NCI-H2196 (cell line): Measurements from ENCODE around the gene CD79A.

Experiments used
- DNase-seq: peaks from one replicate; lab custom pipeline; 2025; ENCODE audit not compliant: unreplicated experiment; lab: John Stamatoyannopoulos, UW

The CD79A gene

DNA sequence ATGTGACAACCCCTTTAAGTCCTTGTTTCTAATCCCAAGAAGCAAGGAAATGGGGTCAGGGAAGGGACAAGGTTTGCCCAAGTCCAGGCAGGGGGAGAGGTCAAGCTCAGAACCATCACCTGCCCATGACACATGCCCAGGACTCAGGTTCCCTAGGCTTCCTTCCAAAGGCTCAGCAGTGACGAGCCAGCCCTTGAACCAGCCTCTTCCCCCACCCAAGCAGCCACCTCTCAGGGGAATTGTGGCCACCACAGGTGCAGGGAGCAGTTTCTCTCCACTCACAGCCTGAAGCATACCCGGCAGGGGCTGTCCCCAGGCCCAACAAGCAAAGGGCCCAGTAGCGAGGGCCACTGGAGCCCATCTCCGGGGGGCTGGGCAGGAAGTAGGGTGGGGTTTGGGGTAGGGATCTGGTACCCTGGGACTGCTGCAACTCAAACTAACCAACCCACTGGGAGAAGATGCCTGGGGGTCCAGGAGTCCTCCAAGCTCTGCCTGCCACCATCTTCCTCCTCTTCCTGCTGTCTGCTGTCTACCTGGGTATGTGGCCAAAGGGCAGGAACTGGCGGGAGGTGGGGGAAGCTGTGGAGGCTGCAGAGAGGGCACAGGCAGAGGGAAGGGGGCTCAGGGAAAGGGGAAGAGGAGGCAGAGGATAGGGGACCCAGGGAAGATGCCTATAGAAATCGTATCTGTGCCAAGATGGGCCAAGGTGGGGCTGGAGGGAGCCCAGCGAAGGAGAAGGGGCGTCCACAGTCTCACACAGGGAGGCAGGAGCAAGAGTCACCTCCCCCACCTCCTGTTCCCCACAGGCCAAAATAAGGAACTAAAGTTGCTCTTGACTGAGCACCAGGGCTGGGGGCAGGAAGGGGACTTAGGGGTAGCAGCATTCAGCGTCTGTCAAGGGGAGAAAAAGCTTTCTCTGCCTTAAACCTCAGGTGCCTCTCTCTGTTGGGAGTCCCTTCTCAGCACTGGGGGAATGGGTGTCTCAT is at the start of gene CD79A:
Gene CD79A (plus strand): TSS at position 433 of the 986 bp plus-strand sequence. CDS start 26 bp downstream, at position 459.
- DNase-seq, result no peak

DNA sequence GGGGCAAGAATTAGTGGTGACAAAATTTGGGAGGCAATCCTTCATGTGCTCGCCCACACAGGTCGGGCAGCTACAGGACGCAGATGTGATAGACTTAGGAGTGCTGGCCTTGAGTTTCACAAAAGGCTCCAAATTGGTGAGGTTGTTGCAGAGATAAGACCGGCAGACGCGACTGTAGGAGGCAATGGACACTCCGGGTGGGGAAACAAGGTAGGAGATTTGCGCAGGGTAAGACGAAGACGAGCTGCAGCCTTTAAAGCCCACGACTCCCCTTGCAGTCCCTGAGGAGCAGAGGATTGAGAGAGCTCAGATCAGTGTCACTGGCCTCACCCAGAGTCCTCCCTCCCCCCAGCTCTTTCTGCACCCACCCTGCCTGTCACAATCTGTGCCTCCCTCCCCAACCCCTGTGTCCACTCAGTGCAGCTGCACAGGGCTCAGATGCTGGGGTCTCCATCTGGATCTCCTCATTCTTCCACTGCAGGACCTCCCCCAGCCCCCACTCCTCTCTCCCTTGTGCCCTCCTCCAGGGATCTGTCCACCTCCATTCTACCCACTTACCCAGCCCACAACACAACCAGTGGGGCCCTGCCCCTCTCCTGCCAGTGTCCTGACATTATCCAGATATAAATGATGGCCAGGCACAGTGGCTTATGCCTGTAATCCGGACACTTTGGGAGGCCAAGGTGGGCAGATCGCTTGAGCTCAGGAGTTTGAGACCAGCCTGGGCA is 38.9 kb upstream of the CD79A start:
- no peak for DNase-seq

DNA sequence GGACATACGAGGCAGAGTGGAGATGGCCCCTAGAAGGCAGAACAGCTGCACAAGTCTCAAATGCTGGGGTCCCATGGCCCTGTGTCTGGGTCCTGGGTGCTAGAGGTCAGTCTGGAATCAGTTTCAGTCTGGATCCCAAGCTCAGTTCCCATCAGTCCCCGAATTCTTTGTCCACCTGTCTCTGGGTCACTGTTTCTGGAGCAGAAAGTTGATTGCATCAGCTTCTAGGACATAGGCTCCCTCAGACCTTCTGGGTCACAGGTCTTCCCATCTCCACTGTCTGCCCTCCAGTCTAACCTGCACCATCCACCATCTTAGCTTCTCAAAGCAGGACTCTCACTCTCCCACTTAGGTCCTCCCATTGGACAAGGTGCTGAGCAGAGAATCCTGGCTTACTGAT is 37.9 kb upstream of the CD79A start:
- DNase-seq, result no peak

DNA sequence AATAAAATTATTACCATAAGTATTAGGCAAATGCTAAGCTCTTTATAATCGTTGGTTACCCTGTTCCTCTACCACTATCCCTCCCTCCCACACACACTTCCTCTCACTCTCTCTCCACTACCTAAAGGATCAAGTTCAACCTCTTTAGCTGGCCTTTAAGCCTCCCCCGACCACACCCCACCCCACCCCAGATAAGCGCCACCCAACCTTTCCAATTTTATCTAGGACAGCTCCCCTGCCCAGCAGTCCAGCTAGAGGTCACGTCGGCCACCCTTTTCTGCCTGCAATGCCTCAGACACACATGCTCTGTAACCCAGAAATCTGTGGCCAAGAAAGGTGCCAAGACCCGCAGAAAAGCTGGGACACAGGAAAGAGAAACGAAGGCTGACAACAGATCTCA is 33.7 kb upstream of the CD79A start:
- no peak for DNase-seq

DNA sequence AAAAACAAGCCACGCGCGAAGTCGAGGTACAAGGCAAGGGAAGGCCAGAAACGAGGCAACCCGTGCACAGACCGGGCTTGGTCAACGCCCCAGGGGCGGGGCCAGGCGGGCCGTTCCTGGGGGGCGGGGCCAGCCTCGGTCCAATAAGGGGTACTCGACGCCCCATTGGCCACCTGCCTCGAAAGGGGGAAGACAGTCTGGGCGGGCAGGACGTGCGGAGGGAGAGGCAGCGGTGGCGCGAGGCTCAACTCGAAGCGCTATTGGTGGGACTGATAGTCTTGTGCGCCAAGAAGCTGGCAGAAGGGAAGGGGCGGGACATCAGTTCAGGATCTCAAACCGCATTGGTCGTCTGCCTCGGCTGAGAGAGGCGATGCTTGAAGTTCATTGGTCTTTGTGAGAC is 32.5 kb upstream of the CD79A start, which contains the start of gene LYPD4:
Gene LYPD4 (minus strand): TSS at position 83 of the 400 bp plus-strand sequence. CDS start 5,398 bp downstream, outside the sequence.
- no peak for DNase-seq

DNA sequence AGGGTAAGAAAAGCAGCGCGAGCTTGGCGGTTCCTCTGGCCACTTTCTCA is 32.3 kb upstream of the CD79A start, which contains the start of gene DMRTC2:
Gene DMRTC2 (plus strand): TSS at position 42 of the 50 bp plus-strand sequence. CDS start 2,387 bp downstream, outside the sequence.
- DNase-seq, result no peak

DNA sequence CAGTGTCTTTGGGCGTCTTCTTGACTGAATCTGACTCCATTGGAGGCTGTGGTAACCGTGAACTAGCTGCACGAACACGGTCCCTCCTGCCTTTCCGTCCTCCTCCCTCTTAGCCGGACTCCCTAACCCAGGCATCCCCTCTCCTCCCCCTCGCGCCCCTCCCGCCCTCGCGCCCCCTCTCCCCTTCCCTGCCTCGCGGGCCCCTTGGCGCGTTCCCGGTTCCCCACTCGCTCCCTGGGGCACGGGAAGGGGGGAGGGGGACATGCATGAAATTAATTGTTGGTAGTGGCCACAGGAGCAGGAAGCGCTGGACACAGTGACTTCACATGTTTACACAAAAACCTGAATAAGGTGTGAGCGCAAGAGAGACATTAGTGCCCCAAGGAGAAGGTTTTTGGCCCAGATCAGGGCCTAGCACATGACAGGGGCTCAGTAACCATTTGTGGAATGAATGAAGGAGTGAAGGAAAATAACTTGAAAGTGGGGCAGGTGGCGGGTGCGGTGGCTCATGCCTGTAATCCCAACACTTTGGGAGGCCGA is 32.0 kb upstream of the CD79A start:
- DNase-seq, result no peak

DNA sequence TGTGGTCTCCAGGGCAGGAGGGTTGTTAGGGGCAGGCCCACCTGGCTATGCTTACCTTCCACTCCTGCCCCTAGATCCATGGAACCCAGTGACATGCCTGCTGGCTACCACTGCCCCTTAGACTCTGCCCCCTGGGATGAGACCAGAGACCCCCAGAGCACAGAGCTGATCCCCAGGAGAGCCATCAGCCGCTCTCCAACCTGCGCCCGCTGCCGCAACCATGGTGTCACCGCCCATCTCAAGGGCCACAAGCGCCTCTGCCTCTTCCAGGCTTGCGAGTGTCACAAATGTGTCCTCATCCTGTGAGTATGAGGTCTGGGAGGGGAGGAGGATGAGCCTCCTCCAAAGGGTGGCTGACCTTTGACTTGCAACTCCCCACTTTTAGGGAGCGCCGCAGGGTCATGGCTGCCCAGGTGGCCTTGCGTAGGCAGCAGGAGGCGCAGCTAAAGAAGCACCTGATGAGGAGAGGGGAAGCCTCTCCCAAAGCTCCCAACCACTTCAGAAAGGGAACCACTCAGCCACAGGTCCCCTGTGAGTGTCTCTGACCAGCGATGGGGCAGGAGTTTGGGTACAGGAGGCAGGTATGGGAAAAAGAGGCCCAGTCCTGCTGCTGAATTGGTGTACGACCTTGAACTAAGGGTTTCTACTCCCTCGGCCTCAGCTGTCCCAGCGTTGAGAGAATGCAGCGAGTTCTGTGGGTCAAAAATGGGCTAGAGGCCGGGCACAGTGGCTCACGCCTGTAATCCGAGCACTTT is 29.6 kb upstream of the CD79A start:
- no peak for DNase-seq

DNA sequence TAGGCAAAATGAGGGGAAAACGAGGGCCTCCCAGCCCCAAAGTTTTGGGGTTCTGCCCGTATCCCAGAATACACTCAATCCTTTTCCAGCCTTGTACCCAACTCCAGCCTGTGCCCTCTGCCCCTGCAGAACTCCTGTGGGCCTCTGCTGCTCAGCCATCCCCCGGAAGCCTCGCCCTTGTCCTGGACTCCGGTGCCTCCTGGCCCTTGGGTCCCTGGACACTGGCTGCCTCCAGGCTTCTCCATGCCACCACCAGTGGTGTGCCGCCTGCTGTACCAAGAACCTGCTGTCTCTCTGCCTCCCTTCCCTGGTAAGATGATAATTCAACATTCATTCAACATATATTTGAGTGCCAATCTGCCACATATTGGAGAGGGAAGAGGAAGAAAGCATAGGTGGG is 28.4 kb upstream of the CD79A start:
- no peak for DNase-seq

DNA sequence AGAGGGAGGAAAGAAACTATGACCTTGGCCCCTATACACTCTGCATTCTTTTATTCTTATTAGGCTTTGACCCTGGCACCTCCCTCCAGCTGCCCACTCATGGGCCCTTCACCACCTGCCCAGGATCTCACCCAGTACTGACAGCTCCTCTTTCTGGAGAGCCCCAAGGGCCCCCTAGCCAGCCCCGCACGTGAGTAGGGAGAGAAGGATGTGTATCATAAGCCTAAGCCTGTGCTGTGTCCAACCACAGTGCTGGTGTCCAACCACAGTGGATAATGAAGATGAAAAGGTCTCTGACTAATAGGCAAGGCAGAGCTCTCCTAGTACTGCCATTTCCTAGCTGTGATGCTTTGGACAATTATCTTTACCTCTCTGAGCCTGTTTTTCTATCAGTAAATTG is 28.0 kb upstream of the CD79A start:
- DNase-seq, result no peak

DNA sequence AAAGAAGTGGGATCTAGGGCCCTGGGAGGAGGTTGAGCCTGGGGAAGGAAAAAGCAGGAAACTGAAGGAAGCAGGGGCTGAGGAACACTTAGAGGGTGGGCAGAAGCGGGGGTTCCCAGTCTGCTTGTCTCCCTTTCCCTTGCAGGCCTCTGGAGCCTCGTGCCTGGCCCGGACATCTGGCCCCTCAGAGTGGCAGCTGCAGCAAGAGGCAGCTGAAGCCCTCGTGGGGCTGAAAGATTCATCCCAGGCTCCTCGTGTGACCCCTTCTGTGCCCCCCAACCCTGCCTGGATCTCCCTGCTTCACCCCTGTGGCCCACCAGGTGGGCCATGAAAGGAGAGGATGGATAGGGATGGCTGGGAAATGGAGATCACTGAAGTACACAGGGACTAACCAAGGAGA is 26.7 kb upstream of the CD79A start:
- no peak for DNase-seq

DNA sequence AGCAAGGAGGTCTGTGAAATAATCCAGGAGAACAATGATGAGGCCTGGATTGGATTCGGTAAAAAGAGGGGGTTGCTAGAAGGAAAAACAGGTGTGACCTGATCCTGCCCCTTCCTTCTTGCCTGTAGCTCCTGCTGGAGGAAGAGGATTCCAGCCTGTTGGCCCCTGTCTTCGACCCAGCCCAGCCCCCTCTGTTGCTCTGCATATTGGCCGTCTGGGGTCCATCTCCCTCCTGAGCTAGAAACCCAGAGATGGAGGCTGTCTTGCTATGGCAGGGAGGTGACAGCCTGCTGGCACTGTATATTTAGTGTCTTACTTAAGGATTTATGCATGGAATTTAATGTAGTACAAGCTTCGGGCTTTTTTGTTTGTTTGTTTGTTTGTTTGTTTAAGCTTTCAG is 25.6 kb upstream of the CD79A start:
- DNase-seq, result no peak

DNA sequence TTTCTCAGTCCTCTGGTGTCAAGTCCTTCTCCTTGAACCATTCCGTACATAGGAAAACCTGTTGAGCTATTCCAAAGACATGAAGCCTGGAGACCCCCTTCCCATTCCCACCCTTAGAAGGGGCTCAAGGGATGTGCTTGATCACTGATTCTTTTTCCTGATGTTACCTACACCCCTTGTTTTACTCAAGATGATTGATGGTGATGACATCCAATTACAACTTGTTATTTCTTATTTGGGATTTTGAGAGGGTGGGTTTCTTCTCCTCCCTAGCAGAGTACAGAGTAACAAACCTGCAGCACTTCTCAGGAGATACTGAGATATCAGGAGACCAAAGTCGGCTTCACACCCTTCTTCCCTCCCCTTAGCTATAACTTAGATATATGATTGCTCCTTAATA is 23.7 kb upstream of the CD79A start:
- DNase-seq, result no peak

DNA sequence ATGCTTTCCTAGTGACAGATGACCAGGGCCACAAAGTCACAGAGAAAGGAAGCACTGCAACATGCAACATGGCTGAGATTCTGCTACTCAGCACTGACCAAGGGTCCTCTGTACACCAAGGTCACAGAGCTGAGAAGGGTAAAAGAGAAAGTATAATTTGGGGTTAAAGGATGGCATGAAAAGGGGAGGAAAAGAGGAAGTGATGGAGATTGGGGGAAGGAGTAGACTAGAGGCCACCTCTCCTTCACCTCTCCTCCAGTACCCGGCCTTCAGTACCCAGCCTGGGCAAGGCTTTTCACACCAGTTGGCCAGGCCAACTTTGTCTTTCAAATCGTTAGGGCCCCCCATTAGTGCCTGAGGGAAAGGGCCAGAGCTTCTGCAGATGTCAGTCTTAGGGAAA is 23.3 kb upstream of the CD79A start:
- DNase-seq, result no peak

DNA sequence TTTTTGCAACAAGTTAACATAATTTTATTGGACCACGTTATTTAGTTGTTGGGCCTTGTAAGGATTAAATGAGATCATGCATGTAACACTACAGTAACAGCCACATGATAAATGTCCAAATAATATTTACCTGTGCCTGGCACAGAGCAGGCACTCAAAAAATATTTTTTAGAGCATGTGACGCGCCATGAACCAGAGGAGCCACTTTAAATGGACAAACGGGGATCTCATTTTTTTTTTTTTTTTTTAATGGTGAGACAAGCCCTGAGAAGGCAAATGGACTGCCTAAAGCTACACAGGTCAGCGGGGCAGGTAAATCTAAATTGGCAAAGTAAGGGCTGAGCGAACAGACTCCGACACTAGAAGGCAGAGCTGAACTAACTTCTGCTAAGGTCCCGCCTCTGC is 17.9 kb upstream of the CD79A start:
- DNase-seq, result no peak

DNA sequence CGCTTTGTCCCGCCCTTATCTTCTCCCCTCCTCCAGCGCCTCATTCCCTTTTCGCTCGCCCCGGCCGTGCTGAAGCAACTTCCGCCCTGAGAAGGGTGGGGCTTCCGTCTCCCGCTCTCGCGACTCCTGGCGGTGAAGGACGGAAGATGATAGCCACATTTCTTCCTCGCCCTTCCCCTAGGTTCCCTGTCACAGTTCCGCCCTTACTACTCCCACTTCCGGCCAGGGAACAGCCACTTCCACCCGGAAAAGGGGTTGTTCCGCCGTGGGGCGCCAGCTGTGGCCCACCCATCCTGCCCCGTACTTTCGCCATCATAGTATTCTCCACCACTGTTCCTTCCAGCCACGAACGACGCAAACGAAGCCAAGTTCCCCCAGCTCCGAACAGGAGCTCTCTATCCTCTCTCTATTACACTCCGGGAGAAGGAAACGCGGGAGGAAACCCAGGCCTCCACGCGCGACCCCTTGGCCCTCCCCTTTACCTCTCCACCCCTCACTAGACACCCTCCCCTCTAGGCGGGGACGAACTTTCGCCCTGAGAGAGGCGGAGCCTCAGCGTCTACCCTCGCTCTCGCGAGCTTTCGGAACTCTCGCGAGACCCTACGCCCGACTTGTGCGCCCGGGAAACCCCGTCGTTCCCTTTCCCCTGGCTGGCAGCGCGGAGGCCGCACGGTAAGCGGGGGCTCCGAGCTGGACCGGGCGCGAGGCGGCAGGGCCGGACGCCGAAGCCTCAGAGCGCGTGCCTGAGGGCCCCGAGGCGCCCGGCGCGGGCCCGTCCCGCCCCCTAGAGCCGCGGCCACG is 17.3 kb upstream of the CD79A start, which contains the start of gene RPS19:
Gene RPS19 (plus strand): TSS at position 638 of the 801 bp plus-strand sequence. CDS start 520 bp downstream, outside the sequence.
- DNase-seq, result peak; percentile 99

DNA sequence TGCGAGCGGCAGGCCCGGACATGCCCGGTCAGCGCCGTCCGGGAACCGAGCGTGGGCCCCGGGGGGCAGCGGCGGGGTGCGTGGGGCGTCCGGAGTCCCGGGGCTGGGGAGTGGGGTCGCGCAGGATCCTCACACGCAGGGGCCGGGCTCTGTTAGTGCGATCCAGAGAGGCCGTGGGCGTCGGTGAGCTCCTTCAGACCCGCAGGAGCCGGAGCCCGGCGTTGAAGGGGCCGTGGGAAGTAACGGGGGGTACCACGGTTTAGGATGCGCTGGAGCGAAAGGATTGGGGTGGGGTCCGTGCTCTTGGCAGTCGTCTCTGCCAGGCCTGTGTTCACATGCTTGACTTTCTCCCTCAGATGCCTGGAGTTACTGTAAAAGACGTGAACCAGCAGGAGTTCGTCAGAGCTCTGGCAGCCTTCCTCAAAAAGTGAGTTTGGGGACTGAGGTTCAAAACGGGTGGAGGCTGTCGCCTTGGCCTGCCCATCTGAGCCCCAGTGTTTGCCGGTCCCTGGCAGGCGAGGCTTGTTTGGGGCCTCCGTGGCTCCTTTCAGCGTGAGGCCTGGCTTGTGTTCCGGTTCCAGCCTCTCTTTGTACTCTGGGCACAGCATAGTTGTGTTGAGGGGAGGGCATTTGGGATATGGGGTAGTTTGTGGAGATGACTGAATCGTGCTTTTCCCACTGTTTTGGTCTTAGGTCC is 16.5 kb upstream of the CD79A start:
- DNase-seq, result no peak

DNA sequence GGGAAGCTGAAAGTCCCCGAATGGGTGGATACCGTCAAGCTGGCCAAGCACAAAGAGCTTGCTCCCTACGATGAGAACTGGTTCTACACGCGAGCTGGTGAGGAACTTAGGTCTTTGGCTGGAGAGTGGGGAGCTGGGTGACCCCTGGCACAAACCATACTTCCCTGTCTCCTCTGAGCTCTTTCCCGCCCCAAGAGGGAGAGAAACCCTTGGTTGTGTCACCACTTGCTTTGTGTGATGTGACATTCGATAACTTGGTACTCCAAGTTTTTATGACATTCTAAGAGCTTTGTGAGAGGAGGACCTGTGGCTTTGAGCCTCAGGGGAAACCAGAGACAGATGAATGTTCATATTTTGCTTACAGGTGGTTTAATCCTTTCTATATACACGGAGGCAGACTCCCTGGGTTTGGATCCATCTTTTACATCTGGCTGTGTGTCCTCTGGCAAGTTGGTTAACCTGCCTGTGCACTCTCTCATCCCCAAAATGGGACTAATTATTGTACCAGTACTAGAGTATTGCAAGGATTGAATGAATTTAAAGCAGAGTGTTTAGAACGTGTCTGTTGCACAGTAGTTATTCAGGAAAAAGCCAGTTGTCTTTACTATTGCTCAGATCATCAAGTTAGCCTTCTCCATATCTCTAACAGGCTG is 15.8 kb upstream of the CD79A start:
- DNase-seq, result no peak

DNA sequence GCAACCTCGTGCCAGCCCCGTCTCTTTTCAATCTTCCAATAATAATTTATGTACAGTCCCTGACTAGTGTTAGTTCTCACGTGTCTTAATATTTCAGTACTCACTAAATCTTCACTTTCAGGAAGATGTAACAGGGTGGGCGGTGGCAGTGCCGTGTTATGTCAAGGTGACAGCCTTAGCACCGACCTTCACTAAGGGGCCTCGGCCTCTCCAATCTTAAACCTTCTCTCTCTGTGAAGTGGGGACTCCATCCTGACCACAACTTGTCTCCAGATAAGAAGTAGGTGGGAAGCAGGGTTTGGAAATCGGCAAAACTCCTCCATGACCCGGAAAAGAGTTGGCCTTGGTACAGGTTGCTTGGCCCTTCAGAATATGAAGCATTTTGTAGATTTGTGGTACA is 15.2 kb upstream of the CD79A start:
- DNase-seq, result no peak
